H1 (cell line): ENCODE data around the gene SLC39A9. TPM values are rescaled to one million over a fixed set of nuclear protein-coding genes. Genes with fewer than 3 reads are reported as not detected.

ENCODE experiments used
- polyA plus RNA-seq, 7 experiments: library from polyadenylated mRNA; depleted of rRNA in 3 of 7; stranded (reverse) in 5 of 7; unstranded in 2 of 7; fragments of >200 nt in 5 of 7; fragments of 200-250 nt in 2 of 7; gene quantifications; 1 replicate in 5 of 7; 2 replicates in 1 of 7; 4 replicates in 1 of 7; pipeline versions ENCODE4 v1.2.1 to v1.2.3, GENCODE V29; 2011 to 2013; ENCODE audit warnings: missing spikeins in 2 of 7, mixed read lengths in 2 of 7
- total RNA-seq: library from RNA; stranded (reverse); fragmentation: NEBNext Ultra II Directional; extraction: Animal tissue kit (Norgen Biotek cat#: 25700); gene quantifications from 2 replicates; pipeline ENCODE4 v1.2.1, GENCODE V29; 2021
- TF ChIP-seq, protein P1 (sequence below), 3 experiments: IDR thresholded peaks; 1 replicate in 2 of 3; 2 replicates in 1 of 3; pipeline versions ENCODE4 v1.5.1 to v1.6.1; 2011; ENCODE audit warnings: low read length in 3 of 3, mild to moderate bottlenecking in 3 of 3, inconsistent platforms in 2 of 3, low read depth in 1 of 3, moderate library complexity in 1 of 3; ENCODE audit not compliant: insufficient read depth in 1 of 3; ENCODE audit errors: control extremely low read depth in 1 of 3

SLC39A9 gene
- total and polyA plus RNA-seq, 2 of the 8 experiments (the other 6 are each of a cell fraction or from before 2014, with no cell fraction given), result 31.0 to 44.2 TPM

DNA sequence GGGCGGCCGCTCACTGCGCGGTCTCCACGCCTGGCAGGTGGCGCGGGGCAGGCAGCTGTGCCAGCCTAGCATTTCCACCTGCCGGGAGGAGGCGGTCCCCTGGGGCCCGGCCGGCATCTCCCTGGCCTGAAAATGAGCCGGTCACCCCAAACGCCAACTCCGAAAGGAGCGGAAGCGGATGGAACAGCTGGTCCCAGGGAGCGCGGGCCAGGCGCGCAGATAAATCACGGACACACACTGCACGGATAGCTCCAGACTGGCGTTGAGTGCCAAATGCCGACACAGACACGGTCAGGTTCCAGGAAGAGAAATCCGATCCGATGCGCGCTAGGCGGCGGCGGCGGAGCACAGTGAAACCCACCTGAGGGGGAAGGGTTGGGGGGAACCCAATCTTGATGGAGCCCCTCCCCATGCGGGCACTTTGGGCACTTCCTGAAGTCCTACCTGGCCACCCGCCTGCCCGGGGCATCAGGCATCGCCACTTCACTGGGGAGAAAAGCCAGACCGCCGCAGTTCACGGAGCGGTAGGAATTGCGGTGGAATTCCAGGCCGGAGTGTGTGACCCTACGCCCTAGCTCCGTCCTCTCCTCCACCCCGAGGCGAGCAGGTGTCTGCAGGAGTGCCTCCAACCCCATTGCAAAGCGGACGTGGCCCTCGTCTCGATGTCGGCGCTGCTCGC, 85.4 kb downstream of the SLC39A9 start (continued):
- TF ChIP-seq, protein P1, sequence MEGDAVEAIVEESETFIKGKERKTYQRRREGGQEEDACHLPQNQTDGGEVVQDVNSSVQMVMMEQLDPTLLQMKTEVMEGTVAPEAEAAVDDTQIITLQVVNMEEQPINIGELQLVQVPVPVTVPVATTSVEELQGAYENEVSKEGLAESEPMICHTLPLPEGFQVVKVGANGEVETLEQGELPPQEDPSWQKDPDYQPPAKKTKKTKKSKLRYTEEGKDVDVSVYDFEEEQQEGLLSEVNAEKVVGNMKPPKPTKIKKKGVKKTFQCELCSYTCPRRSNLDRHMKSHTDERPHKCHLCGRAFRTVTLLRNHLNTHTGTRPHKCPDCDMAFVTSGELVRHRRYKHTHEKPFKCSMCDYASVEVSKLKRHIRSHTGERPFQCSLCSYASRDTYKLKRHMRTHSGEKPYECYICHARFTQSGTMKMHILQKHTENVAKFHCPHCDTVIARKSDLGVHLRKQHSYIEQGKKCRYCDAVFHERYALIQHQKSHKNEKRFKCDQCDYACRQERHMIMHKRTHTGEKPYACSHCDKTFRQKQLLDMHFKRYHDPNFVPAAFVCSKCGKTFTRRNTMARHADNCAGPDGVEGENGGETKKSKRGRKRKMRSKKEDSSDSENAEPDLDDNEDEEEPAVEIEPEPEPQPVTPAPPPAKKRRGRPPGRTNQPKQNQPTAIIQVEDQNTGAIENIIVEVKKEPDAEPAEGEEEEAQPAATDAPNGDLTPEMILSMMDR (IDR thresholded peaks at IDR 0.05; ENCODE audit: control extremely low read depth in 1 of 3, insufficient read depth in 1 of 3, low read depth in 1 of 3, low read length in 3 of 3), result no peak
- TF ChIP-seq, all 59 proteins: peak for 7
